WERI-Rb-1 (cell line): ENCODE data around the gene OPN4.

Experiments used
- DNase-seq: peaks from one replicate; pipeline ENCODE4 v3.0.0-alpha.2; 2020
- H3K27ac ChIP-seq: fragments of 250-450 bp; sonication (Bioruptor Pico); 2 replicates; pipeline ENCODE4 v1.5.1; 2020; ENCODE audit warnings: mild to moderate bottlenecking, moderate library complexity
- H3K27me3 ChIP-seq: fragments of 250-450 bp; sonication (Bioruptor Pico); 2 replicates; pipeline ENCODE4 v1.5.1; 2021; ENCODE audit warnings: mild to moderate bottlenecking, low read depth, moderate library complexity; ENCODE audit not compliant: insufficient read depth, severe bottlenecking
- H3K36me3 ChIP-seq: fragments of 250-450 bp; sonication (Bioruptor Pico); 2 replicates; pipeline ENCODE4 v1.5.1; 2020; ENCODE audit warnings: mild to moderate bottlenecking, moderate library complexity
- H3K4me3 ChIP-seq: 2 replicates; pipeline ENCODE4 v1.5.1; 2011; ENCODE audit warnings: low read depth, mild to moderate bottlenecking, control low read depth, low read length
- H3K9me3 ChIP-seq: fragments of 250-450 bp; sonication (Bioruptor Pico); 2 replicates; pipeline ENCODE4 v1.5.1; 2021; ENCODE audit warnings: mild to moderate bottlenecking, moderate library complexity; ENCODE audit not compliant: severe bottlenecking
- CTCF ChIP-seq: IDR thresholded peaks from 2 replicates; pipeline ENCODE4 v1.5.1; 2011; ENCODE audit warnings: low read depth, mild to moderate bottlenecking, control low read depth, inconsistent platforms, low read length

The OPN4 gene

GRCh38 chr10:86708068-86708782, 53.9 kb downstream of the OPN4 start:
- no peaks in the 10 kb centered on the region for H3K36me3 ChIP-seq
- DNase-seq, result no peak
- no peak overlapping the region for H3K27ac ChIP-seq
- H3K4me3 ChIP-seq, result no peak overlapping the region
- no peak for TF ChIP-seq CTCF
- H3K27me3 ChIP-seq, result no peaks in the 10 kb centered on the region
- H3K9me3 ChIP-seq, result no peaks in the 10 kb centered on the region

GRCh38 chr10:86708783-86709380, 54.5 kb downstream of the OPN4 start:
- no peak overlapping the region for H3K4me3 ChIP-seq

GRCh38 chr10:86709396-86710185, 55.2 kb downstream of the OPN4 start:
- H3K27ac ChIP-seq, result no peak overlapping the region
- H3K9me3 ChIP-seq, result no peaks in the 10 kb centered on the region
- H3K4me3 ChIP-seq, result no peak overlapping the region
- TF ChIP-seq CTCF, result no peak
- H3K27me3 ChIP-seq, result no peaks in the 10 kb centered on the region
- H3K36me3 ChIP-seq, result no peaks in the 10 kb centered on the region
- no peak for DNase-seq

More at GRCh38 chr10:86708783-86709380, 54.5 kb downstream of the OPN4 start:
- no peak for TF ChIP-seq CTCF
- no peak for DNase-seq
- no peaks in the 10 kb centered on the region for H3K27me3 ChIP-seq
- no peak overlapping the region for H3K27ac ChIP-seq
- no peaks in the 10 kb centered on the region for H3K36me3 ChIP-seq
- H3K9me3 ChIP-seq, result no peaks in the 10 kb centered on the region

GRCh38 chr10:86710987-86711512, 56.7 kb downstream of the OPN4 start:
- H3K27me3 ChIP-seq, result no peaks in the 10 kb centered on the region
- H3K27ac ChIP-seq, result peak overlapping the region; percentile 95
- peak; percentile 92 for DNase-seq
- H3K36me3 ChIP-seq, result no peaks in the 10 kb centered on the region
- H3K9me3 ChIP-seq, result no peaks in the 10 kb centered on the region
- H3K4me3 ChIP-seq, result peak overlapping the region; percentile 64
- TF ChIP-seq CTCF, result peak; percentile 94

GRCh38 chr10:86711513-86712316, 57.4 kb downstream of the OPN4 start:
- H3K27ac ChIP-seq, result peak overlapping the region; percentile 95
- H3K9me3 ChIP-seq, result no peaks in the 10 kb centered on the region
- no peaks in the 10 kb centered on the region for H3K36me3 ChIP-seq
- H3K27me3 ChIP-seq, result no peaks in the 10 kb centered on the region
- peak; percentile 71 for DNase-seq
- TF ChIP-seq CTCF, result no peak
- peak overlapping the region; percentile 64 for H3K4me3 ChIP-seq
